ENCODE data around the gene CMTM2.
"Not testable (repeated sequence)": the region's sequence is repeated elsewhere in the genome, so short reads cannot be mapped to it uniquely, and the experiment has no call there.

CMTM2 gene

GRCh38 chr16:66581246-66581952, 2.1 kb downstream of the CMTM2 start:
- DNase-seq (ENCODE audit: low spot score): no peak

DNA sequence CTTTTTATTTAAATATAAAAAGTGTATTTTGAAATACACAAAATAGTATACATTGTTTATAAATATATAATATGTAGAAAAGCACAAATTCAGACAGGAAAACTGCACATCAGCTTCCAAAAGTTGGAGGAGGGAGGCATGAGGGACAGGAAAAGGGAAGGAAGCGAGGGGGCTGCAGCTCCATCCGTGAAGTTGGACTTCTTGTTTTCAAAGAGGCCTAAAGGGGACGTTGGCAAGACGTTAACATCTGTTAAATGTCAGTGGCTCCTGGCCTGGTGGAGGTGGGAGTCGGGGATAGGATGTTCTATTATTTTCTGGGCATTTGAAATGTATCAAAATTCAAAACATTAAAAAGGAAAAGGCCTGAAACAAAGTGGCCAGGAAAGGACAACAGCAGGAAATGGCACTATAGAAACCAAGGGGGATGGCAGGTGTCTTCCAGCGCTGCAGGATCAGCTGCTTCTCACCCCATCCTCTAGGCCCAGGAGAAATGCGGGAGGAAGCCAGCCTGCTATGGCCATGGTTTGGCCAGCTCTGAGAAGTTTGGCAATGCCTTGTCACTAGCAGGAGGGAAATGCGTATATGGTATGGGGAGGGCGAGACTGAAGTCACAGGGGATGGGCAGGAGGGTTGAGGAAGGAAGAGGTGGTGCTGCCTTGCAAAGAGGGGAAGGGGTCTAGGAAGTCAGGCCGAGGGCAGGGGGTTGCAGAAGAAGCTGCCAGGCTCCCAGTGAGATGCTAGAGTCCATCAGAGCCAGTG, 6.4 kb downstream of the CMTM2 start:
- no peak for DNase-seq (ENCODE audit: low spot score)

DNA sequence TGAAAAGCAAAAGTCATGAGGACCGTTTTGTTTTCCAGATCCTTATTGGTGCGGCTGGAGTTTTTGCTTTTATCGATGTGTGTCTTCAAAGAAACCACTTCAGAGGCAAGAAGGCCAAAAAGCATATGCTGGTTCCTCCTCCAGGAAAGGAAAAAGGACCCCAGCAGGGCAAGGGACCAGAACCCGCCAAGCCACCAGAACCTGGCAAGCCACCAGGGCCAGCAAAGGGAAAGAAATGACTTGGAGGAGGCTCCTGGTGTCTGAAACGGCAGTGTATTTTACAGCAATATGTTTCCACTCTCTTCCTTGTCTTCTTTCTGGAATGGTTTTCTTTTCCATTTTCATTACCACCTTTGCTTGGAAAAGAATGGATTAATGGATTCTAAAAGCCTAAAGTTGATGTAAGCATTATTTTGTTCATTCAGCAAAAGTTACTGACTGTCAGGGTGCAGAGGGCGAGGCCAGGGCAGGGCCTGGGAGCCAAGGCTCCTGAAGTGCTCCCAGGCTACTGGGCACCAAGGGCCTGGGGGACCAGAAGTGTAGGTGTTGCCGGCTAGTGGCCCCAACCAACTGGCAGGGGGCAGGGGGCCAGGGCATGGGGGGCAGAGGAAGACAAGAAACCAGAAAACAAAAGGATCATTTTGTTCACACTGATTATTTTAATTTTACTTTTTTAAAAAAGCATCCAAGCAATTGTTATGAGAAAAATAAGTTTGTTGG, 8.8 kb downstream of the CMTM2 start:
- DNase-seq (ENCODE audit: low spot score): no peak

- DNase-seq (ENCODE audit: low spot score): peak; percentile 53
Observed at GRCh38 chr16:66588981-66589713, 9.9 kb downstream of the CMTM2 start.

- no peak for DNase-seq (ENCODE audit: low spot score)
Observed at GRCh38 chr16:66590322-66590721, 11.1 kb downstream of the CMTM2 start.

GRCh38 chr16:66591018-66591417, 11.8 kb downstream of the CMTM2 start:
- no peak for DNase-seq (ENCODE audit: low spot score)

DNA sequence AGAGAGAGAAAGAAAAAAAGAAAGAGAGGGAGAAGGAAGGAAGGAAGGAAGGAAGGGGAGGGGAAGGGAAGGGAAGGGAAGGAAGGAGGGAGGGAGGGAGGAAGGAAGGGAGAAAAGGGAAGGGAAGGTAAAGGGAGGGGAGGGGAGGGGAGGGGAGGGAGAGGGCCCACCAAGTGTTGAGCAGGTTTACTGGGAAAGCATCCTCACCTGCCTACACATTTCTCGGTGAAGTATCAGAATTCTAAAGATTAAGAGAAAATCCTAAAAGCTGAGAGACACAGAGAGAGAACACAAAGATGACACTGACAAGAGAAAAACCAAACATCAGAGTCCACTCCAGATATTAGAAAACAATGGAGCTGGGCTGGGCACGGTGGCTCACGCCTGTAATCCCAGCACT, 13.0 kb downstream of the CMTM2 start:
- DNase-seq (ENCODE audit: low spot score): no peak

DNA sequence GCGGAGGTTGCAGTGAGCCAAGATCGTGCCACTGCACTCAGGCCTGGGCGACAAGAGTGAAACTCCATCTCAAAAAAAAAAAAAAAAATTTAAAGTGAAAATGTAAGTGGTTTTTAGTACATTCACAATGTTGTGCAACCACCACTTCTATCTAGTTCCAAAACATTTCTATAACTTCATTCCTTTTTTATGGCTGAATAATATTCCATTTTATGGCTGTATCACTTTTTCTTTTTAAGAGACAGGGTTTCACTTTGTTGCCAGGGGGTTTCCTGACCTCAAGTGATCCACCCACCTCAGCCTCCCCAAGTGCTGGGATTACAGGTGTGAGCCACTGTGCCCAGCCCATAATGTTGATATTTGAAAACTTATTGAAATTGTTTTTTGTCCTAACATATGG, 13.6 kb downstream of the CMTM2 start:
- no peak for DNase-seq (ENCODE audit: low spot score)

DNA sequence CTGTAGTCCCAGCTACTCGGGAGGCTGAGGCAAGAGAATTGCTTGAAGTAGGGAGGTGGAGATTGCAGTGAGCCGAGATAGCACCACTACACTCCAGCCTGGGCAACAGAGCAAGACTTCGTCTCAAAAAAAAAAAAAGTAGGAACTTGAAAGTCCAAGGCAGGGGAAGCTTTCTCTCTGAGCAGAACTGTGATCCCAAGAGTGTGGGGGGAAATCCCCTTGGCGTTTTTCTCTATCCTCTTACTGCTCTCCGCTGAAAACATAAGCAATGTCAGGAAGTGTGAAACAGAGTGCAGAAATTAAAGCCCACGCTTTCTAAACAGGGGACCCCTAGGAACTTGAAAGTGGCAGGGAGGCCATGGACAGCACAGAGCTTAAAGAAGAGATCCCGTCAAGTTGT, 15.5 kb downstream of the CMTM2 start:
- DNase-seq (ENCODE audit: low spot score): no peak

DNA sequence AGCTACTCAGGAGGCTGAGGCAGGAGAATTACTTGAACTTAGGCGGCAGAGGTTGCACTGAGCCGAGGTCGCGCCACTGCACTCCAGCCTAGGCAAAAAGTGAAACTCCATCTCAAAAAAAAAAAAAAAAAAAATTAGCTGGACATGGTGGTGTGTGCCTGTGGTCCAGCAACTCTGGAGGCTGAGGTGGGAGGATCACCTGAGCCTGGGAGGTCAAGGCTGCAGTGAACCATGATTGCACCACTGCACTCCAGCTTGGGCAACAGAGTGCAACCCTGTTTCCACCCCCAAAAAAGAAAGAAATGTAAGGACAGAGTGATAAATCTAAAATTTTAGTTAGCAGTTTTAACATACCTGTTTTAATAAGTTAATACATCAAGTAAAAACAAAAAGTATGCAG, 17.3 kb downstream of the CMTM2 start:
- DNase-seq (ENCODE audit: low spot score): not testable (repeated sequence)

DNA sequence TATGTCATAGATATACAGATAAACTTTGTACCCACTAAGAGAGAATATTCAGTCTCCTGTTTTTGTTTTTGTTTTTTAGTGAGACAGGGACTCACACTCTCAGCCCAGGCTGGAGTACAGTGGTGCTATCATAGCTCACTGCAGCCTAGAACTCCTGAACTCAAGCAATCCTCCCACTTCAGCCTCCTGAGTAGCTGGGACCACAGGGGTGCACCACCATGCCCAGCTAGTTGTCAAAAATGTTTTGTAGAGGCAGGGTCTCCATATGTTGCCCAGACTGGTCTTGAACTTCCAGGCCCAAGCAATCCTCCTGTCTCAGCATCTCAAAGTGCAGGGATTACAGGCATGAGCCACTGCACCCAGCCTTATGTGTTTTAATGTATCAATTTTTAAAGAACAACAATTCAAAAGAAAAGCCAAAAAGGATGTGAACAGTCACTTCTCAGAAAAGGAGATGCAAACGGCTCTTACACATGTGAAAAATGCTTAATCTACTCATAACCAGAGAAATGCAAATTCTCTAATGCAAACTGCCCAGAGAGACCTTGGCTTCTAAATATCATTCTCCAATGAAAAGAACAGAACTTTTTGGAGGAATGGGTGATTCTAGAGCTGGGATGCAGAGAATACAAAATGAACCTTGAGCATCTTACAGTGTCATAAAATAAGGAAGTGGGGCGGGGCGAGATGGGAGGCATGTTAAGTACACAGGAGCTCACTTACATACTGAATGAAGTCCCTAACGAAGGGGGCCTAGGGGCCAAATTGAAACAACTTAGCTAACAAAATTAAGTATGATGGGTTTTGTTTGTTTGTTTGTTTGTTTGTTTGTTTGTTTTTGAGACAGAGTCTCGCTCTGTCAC, 18.0 kb downstream of the CMTM2 start:
- no peak for DNase-seq (ENCODE audit: low spot score)

DNA sequence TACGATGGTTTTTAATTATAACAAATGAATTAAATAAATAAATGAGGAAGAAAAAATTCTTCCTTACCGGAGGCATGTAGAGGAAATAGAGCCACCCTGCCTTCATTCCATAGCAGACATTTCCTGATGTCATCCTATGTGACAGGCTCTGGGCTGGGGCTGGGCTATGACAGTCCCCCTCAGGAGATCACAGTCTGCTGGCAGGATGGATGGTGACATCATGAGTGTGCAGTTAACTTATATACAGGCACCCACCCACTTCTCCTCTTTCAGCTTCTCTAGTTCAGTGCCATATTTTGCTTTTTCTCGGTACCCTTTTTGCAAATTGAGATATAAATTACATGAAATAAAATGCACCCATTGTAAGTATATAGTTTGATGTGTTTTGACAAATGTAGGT, 18.8 kb downstream of the CMTM2 start:
- no peak for DNase-seq (ENCODE audit: low spot score)

DNA sequence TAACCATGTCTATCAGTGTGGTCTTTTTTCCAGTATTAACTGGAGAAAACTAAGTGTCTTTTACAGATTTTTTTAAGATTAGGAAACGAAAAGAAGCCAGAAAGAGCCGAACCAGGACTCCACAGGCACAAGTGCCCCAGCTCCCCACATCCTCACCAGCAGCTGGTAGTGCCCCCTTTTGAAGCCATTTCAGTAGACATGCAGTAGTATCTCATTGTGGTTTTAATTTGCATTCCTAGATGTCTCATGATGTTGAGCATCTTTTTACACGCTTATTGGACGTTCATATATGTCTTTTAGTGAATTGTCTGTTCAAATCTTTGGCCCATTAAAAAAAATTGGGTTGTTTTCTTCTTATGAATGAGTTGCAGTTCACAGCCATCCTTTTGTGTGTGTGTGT, 20.5 kb downstream of the CMTM2 start:
- DNase-seq (ENCODE audit: low spot score): no peak

DNA sequence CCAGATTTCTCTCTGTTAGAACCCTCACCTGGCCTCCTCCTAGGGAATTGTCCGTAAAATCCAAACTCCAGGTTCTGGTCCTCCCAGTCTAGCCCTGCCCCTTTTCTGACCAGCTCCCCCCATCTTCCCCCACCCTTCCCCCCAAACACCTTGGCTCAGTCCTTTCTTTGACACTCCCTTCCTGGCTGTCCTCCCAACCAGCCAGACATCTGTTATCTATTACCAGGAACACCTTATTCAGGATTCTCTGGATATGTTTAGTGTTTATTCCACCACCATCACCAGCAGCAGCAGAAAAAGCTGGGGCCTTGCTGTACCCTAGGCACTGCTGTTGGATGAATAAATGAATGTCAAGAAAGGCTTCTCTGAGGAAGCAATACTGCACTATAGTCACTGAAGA, 21.2 kb downstream of the CMTM2 start:
- DNase-seq (ENCODE audit: low spot score): no peak

- no peak for DNase-seq (ENCODE audit: low spot score)
Observed at GRCh38 chr16:66601471-66601870, 22.2 kb downstream of the CMTM2 start.

DNA sequence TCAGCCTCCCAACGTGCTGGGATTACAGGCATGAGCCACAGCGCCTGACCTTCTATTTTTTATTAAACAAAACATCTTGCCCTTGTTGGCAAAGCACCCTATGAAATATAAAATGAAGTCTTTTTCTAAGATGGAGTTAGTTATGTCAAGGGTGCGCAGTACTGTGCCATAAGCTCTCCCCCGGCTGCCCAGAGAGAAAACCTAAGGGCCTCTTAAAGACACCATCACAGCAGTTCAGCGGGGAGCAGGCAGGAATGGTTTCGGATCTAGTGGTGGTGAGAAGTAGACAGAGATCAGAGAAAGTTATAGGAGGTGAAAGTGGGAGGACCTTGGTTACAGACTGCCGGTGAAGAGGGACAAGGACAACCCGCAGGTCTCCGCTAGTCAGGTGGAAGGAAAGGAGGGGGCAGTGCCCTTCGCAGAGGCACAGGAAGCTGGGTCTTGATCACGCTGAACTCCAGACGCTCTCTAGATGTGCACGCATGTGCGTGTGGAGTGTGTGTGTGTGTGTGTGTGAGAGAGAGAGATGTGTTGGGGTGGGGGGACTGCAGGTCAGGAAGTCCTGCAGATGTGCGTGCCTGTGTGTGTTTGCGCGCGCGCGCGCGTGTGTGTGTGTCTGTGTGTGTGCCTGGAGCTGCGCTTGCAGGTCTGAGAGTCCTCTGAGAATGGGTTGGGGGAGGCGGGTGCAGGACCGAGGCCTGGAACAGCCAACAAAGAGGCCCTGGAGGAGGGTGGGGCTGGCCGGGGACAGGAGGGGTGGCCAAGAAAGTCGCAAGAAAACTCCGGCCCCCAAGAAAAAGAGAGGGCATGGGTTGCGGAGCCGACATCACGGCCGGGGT, 24.5 kb downstream of the CMTM2 start:
- no peak for DNase-seq (ENCODE audit: low spot score)

GRCh38 chr16:66604376-66605176, 25.3 kb downstream of the CMTM2 start, which contains the start of gene CMTM3:
CMTM3 (plus strand) TSS chr16:66604704; CDS start chr16:66604806, 102 bp downstream.
- DNase-seq (ENCODE audit: low spot score): no peak

- no peak for DNase-seq (ENCODE audit: low spot score)
Observed at GRCh38 chr16:66605177-66605978, 26.1 kb downstream of the CMTM2 start.

All from globus pallidus (tissue), 1 donor.